HepG2 (cell line): ENCODE results near the gene ITIH3. TPM values are rescaled to one million over a fixed set of nuclear protein-coding genes. Genes with fewer than 3 reads are reported as not detected.
A peak's percentile ranks its signal among the peaks of the same experiment; 100 is the strongest.

Experiments used
- E2F5 ChIP-seq: sonication (generic); formaldehyde crosslinking; conservative IDR thresholded peaks from 2 replicates; pipeline ENCODE4 v1.4.0; 2020; ENCODE audit warnings: missing genetic modification reagents
- GMEB1 ChIP-seq: sonication (generic); formaldehyde crosslinking; IDR thresholded peaks from 2 replicates; pipeline ENCODE4 v1.5.1; 2020; ENCODE audit warnings: missing genetic modification reagents, mild to moderate bottlenecking, borderline replicate concordance
- HNF1B ChIP-seq: sonication (generic); formaldehyde crosslinking; IDR thresholded peaks from 2 replicates; pipeline ENCODE4 v1.5.1; 2020; ENCODE audit warnings: mild to moderate bottlenecking, moderate library complexity, missing genetic modification reagents
- IRF9 ChIP-seq: sonication (generic); formaldehyde crosslinking; IDR thresholded peaks from 2 replicates; pipeline ENCODE4 v1.8.0; 2022; ENCODE audit warnings: missing genetic modification reagents, mild to moderate bottlenecking, borderline replicate concordance
- JUND ChIP-seq: sonication (generic); formaldehyde crosslinking; IDR thresholded peaks from 2 replicates; pipeline ENCODE4 v1.8.0; 2022; ENCODE audit warnings: mild to moderate bottlenecking, missing genetic modification reagents
- MLX ChIP-seq: IDR thresholded peaks from 2 replicates; pipeline ENCODE4 v1.6.1; 2016
- MTF1 ChIP-seq: sonication (generic); formaldehyde crosslinking; IDR thresholded peaks from 2 replicates; pipeline ENCODE4 v1.5.0; 2020; ENCODE audit warnings: missing genetic modification reagents
- NFAT5 ChIP-seq: sonication (generic); formaldehyde crosslinking; IDR thresholded peaks from 2 replicates; pipeline ENCODE4 v1.4.0; 2020; ENCODE audit warnings: missing genetic modification reagents
- NR1H2 ChIP-seq: sonication (generic); formaldehyde crosslinking; IDR thresholded peaks from 2 replicates; pipeline ENCODE4 v1.8.1; 2022; ENCODE audit warnings: low read depth, missing genetic modification reagents, borderline replicate concordance
- PHF8 ChIP-seq: sonication (generic); formaldehyde crosslinking; IDR thresholded peaks from 2 replicates; pipeline ENCODE4 v1.5.0; 2020; ENCODE audit warnings: missing genetic modification reagents
- REL ChIP-seq: sonication (generic); formaldehyde crosslinking; conservative IDR thresholded peaks from 2 replicates; pipeline ENCODE4 v1.8.0; 2022; ENCODE audit warnings: mild to moderate bottlenecking, missing genetic modification reagents, moderate library complexity
- RFXANK ChIP-seq: IDR thresholded peaks from 2 replicates; pipeline ENCODE4 v1.6.1; 2016
- SMARCC2 ChIP-seq: fragments of 450-650 bp; IDR thresholded peaks from 2 replicates; pipeline ENCODE4 v1.6.1; 2017; ENCODE audit warnings: antibody characterized with exemption, mild to moderate bottlenecking
- SMYD3 ChIP-seq: sonication (generic); formaldehyde crosslinking; IDR thresholded peaks from 2 replicates; pipeline ENCODE4 v1.8.1; 2023; ENCODE audit warnings: mild to moderate bottlenecking, missing genetic modification reagents
- TBX2 ChIP-seq: sonication (generic); formaldehyde crosslinking; IDR thresholded peaks from 2 replicates; pipeline ENCODE4 v1.5.0; 2020; ENCODE audit warnings: missing genetic modification reagents, mild to moderate bottlenecking, borderline replicate concordance
- ZNF292 ChIP-seq: sonication (generic); formaldehyde crosslinking; IDR thresholded peaks from 2 replicates; pipeline ENCODE4 v1.8.1; 2022; ENCODE audit warnings: mild to moderate bottlenecking, low read depth, missing genetic modification reagents, borderline replicate concordance
- ZNF30 ChIP-seq: sonication (generic); formaldehyde crosslinking; IDR thresholded peaks from 2 replicates; pipeline ENCODE4 v1.5.0; 2020; ENCODE audit warnings: mild to moderate bottlenecking, missing genetic modification reagents
- ZNF773 ChIP-seq: sonication (generic); formaldehyde crosslinking; IDR thresholded peaks from 2 replicates; pipeline ENCODE4 v1.4.0; 2020; ENCODE audit warnings: missing genetic modification reagents, borderline replicate concordance
- polyA plus RNA-seq, 8 experiments: library from polyadenylated mRNA; depleted of rRNA in 3 of 8; stranded (reverse) in 7 of 8; unstranded in 1 of 8; fragments of >200 nt; fragmentation: Illumina TruSeq in 4 of 8; extraction: Trizol in 4 of 8; gene quantifications; 2 replicates each; pipeline versions ENCODE4 v1.2.1 to v1.2.3, GENCODE V29; 2011 to 2016; ENCODE audit warnings: low read depth in 4 of 8, missing spikeins in 1 of 8, mixed read lengths in 1 of 8; ENCODE audit not compliant: insufficient read depth in 1 of 8
- total RNA-seq, 5 experiments: library from RNA; depleted of rRNA; stranded (reverse); fragments of >200 nt; fragmentation: Illumina TruSeq; extraction: Trizol; gene quantifications; 2 replicates each; pipeline ENCODE4 v1.2.3, GENCODE V29; 2016; ENCODE audit warnings: low read depth in 1 of 5

The ITIH3 gene
- total and polyA plus RNA-seq, 2 of the 13 experiments (the other 11 are each of a cell fraction or from before 2014, with no cell fraction given), result 105 to 632 TPM

GRCh38 chr3:52770496-52771333 lies 23.9 kb upstream of the ITIH3 start, which contains the start of gene NEK4 (continued):
- TF ChIP-seq ZNF773 (CRISPR knock-in tag) (no peak), MTF1 (CRISPR knock-in tag) (no peak), TBX2 (CRISPR knock-in tag) (peak; percentile 53; the same call in 1 of the 2 replicates), NR1H2 (CRISPR knock-in tag) (no peak), ZNF30 (CRISPR knock-in tag) (no peak), NFAT5 (CRISPR knock-in tag) (no peak), E2F5 (no peak), HNF1B (peak; percentile 42; the same call in 1 of the 2 replicates), SMYD3 (no peak), MLX (CRISPR knock-in tag) (no peak), IRF9 (CRISPR knock-in tag) (peak; percentile 61; the same call in 1 of the 2 replicates), ZNF292 (CRISPR knock-in tag) (peak; percentile 39; the same call in 1 of the 2 replicates), JUND (CRISPR knock-in tag) (no peak), RFXANK (no peak), SMARCC2 (no peak), PHF8 (CRISPR knock-in tag) (peak; percentile 81), GMEB1 (CRISPR knock-in tag) (peak; percentile 87; the same call in 1 of the 2 replicates), REL (CRISPR knock-in tag) (no peak)
